KMS-11 (cell line): Measurements from ENCODE around the gene KIF26B.

Source experiments
- H2AFZ ChIP-seq: fragments of 200-600 bp; sonication (generic); 2 replicates; pipeline ENCODE4 v1.6.1; 2016; ENCODE audit warnings: antibody characterized with exemption, mixed run types, low read depth
- H3K27ac ChIP-seq: fragments of 200-600 bp; sonication (generic); 2 replicates; pipeline ENCODE4 v1.6.1; 2016; ENCODE audit warnings: mild to moderate bottlenecking, mixed run types
- H3K27me3 ChIP-seq: fragments of 200-600 bp; sonication (generic); 2 replicates; pipeline ENCODE4 v1.6.1; 2017; ENCODE audit warnings: mild to moderate bottlenecking, low read depth, mixed run types, moderate library complexity; ENCODE audit not compliant: insufficient read depth
- H3K36me3 ChIP-seq: fragments of 200-600 bp; sonication (generic); 2 replicates; pipeline ENCODE4 v1.6.1; 2017; ENCODE audit warnings: mild to moderate bottlenecking, mixed run types; ENCODE audit not compliant: insufficient read depth
- H3K4me1 ChIP-seq: fragments of 200-600 bp; sonication (generic); 2 replicates; pipeline ENCODE4 v1.6.1; 2016; ENCODE audit warnings: mild to moderate bottlenecking, low read depth, mixed run types; ENCODE audit not compliant: poor library complexity, severe bottlenecking
- H3K4me2 ChIP-seq: fragments of 200-600 bp; sonication (generic); 2 replicates; pipeline ENCODE4 v1.7.0; 2016; ENCODE audit warnings: mild to moderate bottlenecking, mixed run types
- H3K4me3 ChIP-seq: fragments of 200-600 bp; sonication (generic); IDR thresholded peaks from 2 replicates; pipeline ENCODE4 v1.6.1; 2017; ENCODE audit warnings: low read depth, low read length, mixed read lengths; ENCODE audit not compliant: insufficient read depth
- H3K79me2 ChIP-seq: fragments of 200-600 bp; sonication (generic); 2 replicates; pipeline ENCODE4 v1.6.1; 2016; ENCODE audit warnings: low read depth, mixed run types; ENCODE audit not compliant: insufficient read depth
- H3K9ac ChIP-seq: fragments of 200-600 bp; sonication (generic); 2 replicates; pipeline ENCODE4 v1.6.1; 2016; ENCODE audit warnings: mild to moderate bottlenecking, mixed run types
- H4K20me1 ChIP-seq: fragments of 200-600 bp; sonication (generic); 2 replicates; pipeline ENCODE4 v1.6.1; 2016; ENCODE audit warnings: mild to moderate bottlenecking, mixed run types; ENCODE audit not compliant: insufficient read depth
- TF ChIP-seq, protein P1 (sequence below): fragments of 200-600 bp; sonication (generic); conservative IDR thresholded peaks from 2 replicates; pipeline ENCODE4 v1.6.1; 2017; ENCODE audit warnings: low read depth, mild to moderate bottlenecking, antibody characterized with exemption, low read length, moderate library complexity, mixed read lengths

The KIF26B gene

DNA sequence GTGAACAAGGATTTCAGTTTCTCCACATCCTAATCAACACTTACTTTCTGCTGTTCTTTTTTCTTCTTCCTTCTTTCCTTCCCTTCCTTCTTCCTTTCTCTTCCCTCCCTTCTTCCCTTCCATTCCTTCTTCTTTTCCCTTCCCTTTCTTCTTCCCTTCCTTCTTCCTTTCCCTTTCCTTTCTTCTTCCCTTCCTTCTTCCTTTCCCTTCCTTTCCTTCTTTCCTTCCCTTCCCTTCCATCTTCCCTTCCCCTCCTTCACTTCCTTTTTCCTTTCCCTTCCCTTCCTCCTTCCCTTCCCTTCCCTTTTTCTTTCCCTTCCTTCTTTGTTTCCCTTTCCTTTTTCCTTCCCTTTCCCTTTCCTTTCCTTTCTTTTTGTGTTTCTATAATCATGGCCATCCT lies 115.3 kb downstream of the KIF26B start:
- Histone ChIP-seq H4K20me1 (no peaks in the 10 kb centered on the region), H3K4me2 (no peak overlapping the region), H3K36me3 (no peaks in the 10 kb centered on the region), H3K79me2 (no peaks in the 10 kb centered on the region), H3K4me1 (peaks cover 21% of the 10 kb centered on the region), H3K27ac (no peak overlapping the region), H3K9ac (no peak overlapping the region), H3K4me3 (no peak overlapping the region), H3K27me3 (no peaks in the 10 kb centered on the region), H2AFZ (no peak overlapping the region)
- TF ChIP-seq, protein P1, sequence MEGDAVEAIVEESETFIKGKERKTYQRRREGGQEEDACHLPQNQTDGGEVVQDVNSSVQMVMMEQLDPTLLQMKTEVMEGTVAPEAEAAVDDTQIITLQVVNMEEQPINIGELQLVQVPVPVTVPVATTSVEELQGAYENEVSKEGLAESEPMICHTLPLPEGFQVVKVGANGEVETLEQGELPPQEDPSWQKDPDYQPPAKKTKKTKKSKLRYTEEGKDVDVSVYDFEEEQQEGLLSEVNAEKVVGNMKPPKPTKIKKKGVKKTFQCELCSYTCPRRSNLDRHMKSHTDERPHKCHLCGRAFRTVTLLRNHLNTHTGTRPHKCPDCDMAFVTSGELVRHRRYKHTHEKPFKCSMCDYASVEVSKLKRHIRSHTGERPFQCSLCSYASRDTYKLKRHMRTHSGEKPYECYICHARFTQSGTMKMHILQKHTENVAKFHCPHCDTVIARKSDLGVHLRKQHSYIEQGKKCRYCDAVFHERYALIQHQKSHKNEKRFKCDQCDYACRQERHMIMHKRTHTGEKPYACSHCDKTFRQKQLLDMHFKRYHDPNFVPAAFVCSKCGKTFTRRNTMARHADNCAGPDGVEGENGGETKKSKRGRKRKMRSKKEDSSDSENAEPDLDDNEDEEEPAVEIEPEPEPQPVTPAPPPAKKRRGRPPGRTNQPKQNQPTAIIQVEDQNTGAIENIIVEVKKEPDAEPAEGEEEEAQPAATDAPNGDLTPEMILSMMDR = no peak

DNA sequence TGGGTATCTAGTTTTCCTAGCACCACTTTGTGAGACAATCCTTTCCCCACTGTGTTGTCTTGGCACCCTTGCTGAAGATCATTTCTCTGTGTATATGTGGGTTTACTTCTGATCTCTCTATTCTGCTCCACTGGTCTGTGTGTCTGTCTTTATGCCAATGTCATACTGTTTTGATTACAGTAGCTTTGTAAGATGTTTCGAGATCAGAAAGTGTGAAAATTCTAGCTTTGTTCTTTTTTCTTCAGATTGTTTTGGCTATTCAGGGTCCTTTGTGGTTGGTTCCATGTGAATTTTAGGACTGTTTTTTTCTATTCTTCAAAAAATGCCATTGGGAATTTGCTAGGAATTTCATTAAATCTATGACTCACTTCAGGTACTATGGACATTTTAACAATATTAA lies 116.2 kb downstream of the KIF26B start:
- no peak overlapping the region for H3K9ac ChIP-seq
- TF ChIP-seq, protein P1 = no peak
- H3K27me3 ChIP-seq = no peaks in the 10 kb centered on the region
- H3K79me2 ChIP-seq = no peaks in the 10 kb centered on the region
- peaks cover 21% of the 10 kb centered on the region for H3K4me1 ChIP-seq
- H3K4me3 ChIP-seq = no peak overlapping the region
- no peaks in the 10 kb centered on the region for H4K20me1 ChIP-seq
- no peak overlapping the region for H3K4me2 ChIP-seq
- no peak overlapping the region for H3K27ac ChIP-seq
- H2AFZ ChIP-seq = no peak overlapping the region
- no peaks in the 10 kb centered on the region for H3K36me3 ChIP-seq

DNA sequence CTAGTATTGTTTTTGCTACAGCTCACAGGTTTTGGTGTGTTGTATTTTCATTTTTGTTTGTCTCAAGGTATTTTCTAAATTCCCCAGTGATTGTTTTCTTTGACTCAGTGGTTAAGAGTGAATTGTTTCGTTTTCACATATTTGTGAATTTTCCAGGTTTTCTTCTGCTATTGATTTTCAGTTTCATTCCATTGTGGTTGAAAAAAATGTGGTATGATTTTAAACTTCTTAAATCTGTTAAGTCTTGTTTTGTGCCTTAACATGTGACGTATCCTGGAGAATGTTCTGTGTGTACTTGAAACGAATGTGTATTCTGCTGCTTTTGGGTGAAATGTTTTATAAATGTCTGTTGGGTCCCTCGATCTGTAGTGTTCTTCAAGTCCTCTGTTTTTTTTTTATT lies 117.9 kb downstream of the KIF26B start:
- H3K4me2 ChIP-seq = peak overlapping the region; percentile 81
- no peaks in the 10 kb centered on the region for H3K36me3 ChIP-seq
- H3K27me3 ChIP-seq = no peaks in the 10 kb centered on the region
- H3K9ac ChIP-seq = no peak overlapping the region
- H3K4me3 ChIP-seq = no peak overlapping the region
- no peak overlapping the region for H2AFZ ChIP-seq
- H3K4me1 ChIP-seq = peaks cover 21% of the 10 kb centered on the region
- TF ChIP-seq, protein P1 = no peak
- no peaks in the 10 kb centered on the region for H4K20me1 ChIP-seq
- no peaks in the 10 kb centered on the region for H3K79me2 ChIP-seq
- peak overlapping the region; percentile 18; the same call in 1 of the 2 replicates for H3K27ac ChIP-seq

DNA sequence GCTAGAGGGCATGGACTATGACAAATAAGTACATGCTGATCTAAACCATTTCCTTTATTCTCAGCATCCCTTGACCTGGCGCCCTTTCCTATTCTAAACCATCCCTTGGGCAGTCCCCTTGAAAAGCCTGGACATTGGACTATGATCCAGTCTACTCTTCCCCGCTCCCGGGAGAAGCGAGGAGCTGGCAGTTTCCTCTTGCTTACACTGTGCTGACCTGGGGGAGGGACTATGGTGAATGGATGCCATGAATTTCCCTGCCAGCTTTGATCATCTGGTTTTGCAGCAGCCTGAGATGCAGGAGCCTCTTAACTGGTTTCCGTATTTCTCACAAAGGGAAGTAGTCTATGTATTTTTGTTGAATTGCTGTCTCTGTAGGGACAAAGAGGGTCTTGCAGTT lies 121.7 kb downstream of the KIF26B start:
- no peak overlapping the region for H2AFZ ChIP-seq
- H3K27me3 ChIP-seq = no peaks in the 10 kb centered on the region
- no peak overlapping the region for H3K4me2 ChIP-seq
- TF ChIP-seq, protein P1 = no peak
- H3K27ac ChIP-seq = no peak overlapping the region
- peaks cover 21% of the 10 kb centered on the region for H3K4me1 ChIP-seq
- H3K9ac ChIP-seq = no peak overlapping the region
- H3K79me2 ChIP-seq = no peaks in the 10 kb centered on the region
- no peak overlapping the region for H3K4me3 ChIP-seq
- H3K36me3 ChIP-seq = no peaks in the 10 kb centered on the region
- H4K20me1 ChIP-seq = no peaks in the 10 kb centered on the region

DNA sequence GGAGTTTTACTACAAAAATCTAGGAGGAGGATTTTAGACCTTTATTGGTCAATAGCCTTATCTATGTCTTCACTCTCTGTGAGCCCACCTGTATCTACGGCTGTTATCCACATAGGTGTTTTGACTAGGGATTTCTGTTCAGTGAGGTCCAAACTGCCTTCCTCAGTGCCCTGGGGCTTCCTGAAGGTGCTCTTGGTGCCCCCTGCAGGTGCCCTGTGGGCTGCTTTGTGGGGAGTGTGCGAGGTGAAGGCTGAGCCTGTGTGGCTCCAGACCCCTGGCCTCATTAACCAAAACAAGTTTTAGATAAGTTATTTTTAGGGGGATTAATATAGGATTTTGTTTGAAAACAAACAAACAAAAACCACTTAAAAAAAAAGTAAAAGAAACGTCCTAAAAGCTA lies 122.5 kb downstream of the KIF26B start:
- no peaks in the 10 kb centered on the region for H3K79me2 ChIP-seq
- H3K27ac ChIP-seq = no peak overlapping the region
- TF ChIP-seq, protein P1 = no peak
- no peaks in the 10 kb centered on the region for H3K27me3 ChIP-seq
- no peak overlapping the region for H3K9ac ChIP-seq
- no peak overlapping the region for H2AFZ ChIP-seq
- H3K4me2 ChIP-seq = no peak overlapping the region
- no peaks in the 10 kb centered on the region for H3K36me3 ChIP-seq
- no peaks in the 10 kb centered on the region for H4K20me1 ChIP-seq
- no peak overlapping the region for H3K4me3 ChIP-seq
- H3K4me1 ChIP-seq = peaks cover 14% of the 10 kb centered on the region
